ENCODE data around the gene VEZT. TPM values are rescaled to one million over a fixed set of nuclear protein-coding genes. Genes with fewer than 3 reads are reported as not detected.
"Not testable (repeated sequence)": the region's sequence is repeated elsewhere in the genome, so short reads cannot be mapped to it uniquely, and the experiment has no call there.

VEZT gene
- total RNA-seq, 2 donors from 2014 or later = 50.9 to 54.4 TPM

DNA sequence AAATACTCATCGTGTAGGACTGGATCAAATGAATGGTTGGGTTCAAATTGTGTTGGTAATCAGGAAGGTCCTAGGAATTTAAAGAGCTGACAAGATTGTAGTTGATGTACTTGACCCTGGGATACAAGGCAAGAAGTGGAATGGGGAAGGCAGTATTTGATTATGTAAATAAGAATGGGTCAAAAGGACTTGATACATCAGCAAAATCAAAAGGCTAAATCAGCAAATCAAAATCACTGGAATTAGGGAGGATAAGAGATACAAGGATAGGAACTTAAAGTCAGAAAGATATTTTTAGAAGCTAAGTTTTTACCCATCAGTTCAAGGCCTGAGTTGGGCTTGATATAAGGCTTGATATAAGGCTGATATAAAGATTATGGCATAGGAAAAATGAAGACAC is 65.8 kb downstream of the VEZT start:
- intact Hi-C loops (cut with DNase I, micrococcal nuclease) = no loop called here
- ATAC-seq (no peak), DNase-seq (no peak)

DNA sequence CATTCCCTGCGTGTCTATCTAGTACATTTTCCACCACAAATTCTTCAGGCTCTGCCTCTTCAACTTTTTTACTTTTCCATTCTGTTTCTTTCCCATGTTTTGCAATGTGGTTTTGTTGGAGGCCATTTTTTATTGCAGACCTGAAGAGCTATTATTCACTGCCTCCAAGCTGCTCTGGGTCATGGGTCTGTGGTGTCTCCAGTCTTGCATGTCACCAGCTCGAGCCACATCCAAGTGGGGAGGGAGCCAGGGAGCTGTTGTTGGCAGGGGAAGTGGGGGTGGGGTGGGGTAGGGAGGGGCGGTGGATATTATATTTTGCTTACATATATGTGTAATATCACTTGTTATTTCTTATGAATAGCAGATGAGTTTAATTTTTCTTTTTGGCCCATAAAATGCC is 69.1 kb downstream of the VEZT start:
- intact Hi-C loops (cut with DNase I, micrococcal nuclease) = no loop called here
- DNase-seq (no peak), ATAC-seq (no peak)

DNA sequence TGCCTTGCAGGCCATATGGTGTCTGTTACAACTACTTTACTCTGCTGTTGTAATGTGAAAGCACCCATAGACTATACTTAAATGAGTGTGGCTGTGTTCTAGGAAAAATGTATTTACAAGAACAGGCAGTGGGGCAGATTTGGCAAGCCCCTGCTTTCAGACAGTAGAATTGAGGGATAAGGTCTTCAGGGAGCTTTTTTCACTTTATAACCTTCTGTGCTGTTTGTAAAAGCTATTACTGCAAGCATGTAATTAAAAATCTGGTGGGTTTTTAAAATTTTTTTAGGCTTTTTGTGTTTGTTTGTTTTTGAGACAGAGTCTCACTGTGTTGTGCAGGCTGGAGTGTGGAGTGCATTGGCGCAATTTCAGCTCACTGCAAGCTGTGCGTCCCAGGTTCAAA is 73.9 kb downstream of the VEZT start:
- DNase-seq (no peak), ATAC-seq (no peak)
- intact Hi-C loops (cut with DNase I, micrococcal nuclease) = no loop called here

DNA sequence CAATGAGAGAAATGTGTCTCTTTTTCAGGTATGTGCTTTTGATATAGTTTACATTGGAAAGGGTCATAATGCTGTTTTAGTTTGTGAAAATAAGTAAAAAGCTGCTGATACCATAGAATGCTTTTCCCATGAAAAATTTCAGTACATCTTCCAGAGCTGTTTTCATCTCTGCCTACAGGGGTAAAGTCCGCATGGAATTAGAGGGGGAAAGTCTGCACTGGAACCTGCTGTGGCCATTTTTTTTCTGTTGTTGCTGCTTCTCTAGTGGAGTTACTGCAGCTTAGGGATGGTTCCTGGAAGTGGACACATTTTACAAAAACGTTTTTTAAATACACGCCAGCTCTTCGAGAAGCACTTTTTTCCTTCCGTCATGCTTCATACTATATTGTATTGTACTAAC is 81.3 kb downstream of the VEZT start:
- DNase-seq (no peak), ATAC-seq (no peak)
- intact Hi-C loops (cut with DNase I, micrococcal nuclease) = no loop called here

DNA sequence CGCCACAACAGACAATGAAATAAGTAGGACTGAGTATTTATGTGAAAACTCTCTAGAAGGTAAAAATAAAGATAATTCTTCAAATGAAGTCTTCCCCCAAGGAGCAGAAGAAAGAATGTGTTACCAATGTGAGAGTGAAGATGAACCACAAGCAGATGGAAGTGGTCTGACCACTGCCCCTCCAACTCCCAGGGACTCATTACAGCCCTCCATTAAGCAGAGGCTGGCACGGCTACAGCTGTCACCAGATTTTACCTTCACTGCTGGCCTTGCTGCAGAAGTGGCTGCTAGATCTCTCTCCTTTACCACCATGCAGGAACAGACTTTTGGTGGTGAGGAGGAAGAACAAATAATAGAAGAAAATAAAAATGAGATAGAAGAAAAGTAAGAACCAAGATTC is 82.7 kb downstream of the VEZT start:
- no peak for DNase-seq
- ATAC-seq = no peak
- intact Hi-C loops (cut with DNase I, micrococcal nuclease) = no loop called here

DNA sequence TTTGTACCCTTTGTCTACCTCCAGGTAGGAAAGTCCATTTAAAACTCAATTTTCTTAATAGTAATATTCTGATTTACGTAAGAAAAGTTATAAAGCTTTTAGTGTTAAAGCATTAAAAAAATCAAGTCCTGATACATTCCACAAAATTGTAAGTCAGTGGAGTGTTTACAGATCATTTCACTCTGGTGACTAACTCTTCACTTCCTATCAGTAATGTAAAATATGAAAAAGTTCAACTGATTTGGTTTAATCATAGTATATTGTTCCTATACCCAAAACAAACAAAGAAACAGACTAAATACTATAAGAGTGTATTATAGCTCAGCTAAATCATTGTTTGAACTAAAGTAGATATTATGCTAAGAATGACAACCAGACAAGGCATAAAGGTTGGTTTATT is 85.9 kb downstream of the VEZT start:
- intact Hi-C loops (cut with DNase I, micrococcal nuclease) = no loop called here
- ATAC-seq (no peak), DNase-seq (no peak)

DNA sequence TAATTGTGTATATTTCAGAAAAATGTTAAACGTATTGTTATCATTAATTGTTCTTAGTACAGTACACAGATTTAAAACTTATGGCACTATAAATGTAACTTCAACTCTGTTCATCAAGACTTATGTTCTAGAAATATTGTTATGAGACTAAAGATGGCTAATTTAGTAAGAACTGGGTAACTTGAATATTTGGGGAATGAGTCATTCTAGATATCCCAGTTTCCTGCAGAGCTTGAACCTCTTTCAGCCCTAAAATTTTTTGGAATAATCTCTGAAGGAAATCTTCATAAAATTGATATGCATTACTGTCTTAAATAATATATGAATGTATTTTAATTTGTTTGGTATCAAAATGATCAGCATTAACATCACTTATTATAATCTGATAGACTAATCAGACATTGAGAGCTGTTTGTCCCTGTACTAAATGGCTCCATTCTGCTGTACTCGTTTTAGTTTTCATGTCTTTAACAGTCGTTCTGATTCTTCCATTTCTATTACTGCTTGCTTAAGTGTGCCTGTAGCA is 87.1 kb downstream of the VEZT start:
- intact Hi-C loops (cut with DNase I, micrococcal nuclease) = no loop called here
- no peak for ATAC-seq
- no peak for DNase-seq

DNA sequence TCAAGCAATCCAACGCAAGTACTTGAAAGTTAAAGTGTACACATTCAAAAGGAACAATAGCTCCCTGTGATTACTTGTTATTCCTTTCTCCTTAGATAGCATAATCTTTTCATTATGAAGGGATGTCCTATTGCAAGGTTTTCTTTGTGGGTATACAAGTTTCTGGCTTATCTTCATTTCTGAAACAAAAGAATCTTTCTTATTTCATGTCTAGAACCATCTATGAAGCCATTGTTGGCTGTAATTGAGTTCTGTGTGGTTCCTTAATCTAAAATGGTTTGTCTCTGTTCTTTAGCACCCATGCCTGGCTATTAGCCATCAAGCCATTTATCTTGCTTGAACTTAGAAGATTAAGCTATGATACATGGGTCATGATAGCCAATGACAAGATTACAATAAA is 95.0 kb downstream of the VEZT start:
- intact Hi-C loops (cut with DNase I, micrococcal nuclease) = no loop called here
- ATAC-seq (no peak), DNase-seq (no peak)

DNA sequence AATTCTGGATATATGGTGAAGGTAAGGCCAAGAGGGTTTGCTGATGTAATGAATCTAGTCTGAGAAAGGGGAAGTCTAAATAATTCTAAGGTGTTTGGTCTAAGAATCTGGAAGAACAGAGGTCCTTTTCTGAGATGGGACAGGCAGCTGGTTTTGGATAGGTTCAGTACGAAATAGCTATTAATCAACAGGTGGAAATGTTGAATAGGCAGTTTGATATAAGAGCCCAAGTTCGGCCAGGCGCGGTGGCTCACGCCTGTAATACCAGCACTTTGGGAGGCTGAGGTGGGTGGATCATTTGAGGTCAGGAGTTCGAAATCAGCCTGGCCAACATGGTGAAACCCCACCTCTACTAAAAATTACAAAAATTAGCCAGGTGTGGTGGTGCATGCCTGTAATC is 97.1 kb downstream of the VEZT start:
- ATAC-seq; DNase-seq; intact Hi-C loops (cut with DNase I, micrococcal nuclease): not testable (repeated sequence)

DNA sequence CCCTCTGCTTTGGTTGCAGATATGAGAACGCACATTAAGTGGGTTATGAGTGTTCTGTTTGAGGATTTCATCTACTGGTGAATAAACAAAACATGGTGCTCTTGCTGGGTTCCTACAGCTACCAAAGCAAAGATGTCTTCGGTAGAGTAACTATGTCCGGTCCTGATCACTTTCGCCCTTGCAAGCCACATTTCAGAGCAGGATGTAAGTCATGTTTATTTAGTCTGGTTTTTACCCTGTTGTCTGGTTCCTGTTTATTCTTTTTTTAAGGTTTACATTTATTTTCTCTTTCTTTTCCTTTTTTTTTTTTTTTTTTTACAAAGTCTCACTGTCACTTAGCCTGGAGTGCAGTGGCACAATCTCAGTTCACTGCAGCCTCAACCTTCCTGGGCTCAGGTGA is 99.2 kb downstream of the VEZT start:
- DNase-seq (no peak), ATAC-seq (no peak)
- intact Hi-C loops (cut with DNase I, micrococcal nuclease) = no loop called here

DNA sequence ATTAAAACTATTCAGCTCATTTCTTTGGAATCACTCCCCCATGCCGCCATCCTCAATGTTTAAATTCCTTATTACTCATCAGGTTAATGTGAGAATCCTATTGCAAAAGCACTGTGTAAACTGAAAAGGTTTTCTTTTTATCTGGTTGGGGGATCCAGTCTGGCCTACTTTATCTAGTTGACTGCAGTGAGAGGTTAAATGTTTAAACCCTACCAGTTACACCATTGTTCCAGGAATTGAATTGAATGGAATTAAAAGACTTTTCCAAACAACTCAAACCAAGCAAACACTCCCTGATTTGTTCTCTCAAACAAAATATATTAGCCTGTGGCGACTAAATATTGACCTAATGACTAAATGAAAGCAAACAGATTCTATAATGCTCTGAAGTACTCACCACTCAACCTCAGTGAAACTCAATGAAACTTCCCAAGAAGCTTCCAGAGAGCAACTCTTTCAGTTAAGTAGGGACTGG is 100.5 kb downstream of the VEZT start:
- no peak for ATAC-seq

DNA sequence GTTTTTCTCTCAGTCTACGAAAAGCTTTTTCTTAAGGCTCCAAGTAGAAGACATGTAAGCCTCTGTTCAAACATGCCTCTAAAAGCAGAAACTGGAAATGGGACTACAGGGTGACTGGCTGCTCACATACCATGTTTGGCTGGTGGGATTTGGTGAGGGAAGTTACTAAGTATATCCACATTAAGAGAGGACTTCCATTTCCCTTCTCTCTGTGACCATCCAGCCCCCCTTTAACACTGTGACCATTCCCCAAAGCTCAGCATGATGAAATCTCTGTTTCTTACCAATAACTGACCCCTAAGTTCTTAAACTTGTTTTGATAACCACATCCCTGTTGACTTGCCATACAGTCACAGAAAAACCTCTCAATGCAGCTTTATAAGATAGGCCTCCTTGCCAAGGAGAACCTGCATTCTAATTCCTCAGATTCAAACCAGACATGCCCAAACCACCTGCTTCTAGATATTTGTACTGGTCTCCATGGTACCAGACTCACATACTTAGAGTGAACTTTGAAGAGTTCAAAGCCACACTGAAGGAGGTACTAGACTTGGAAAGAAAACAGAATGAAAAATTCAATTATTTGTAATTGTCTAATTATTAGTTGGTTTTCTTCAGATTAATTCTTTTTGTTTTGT is 102.2 kb downstream of the VEZT start:
- no peak for ATAC-seq
- DNase-seq = no peak
- intact Hi-C loops (cut with DNase I, micrococcal nuclease) = no loop called here

More for the DNA sequence above, 100.5 kb downstream of the VEZT start:
- intact Hi-C loops (cut with DNase I, micrococcal nuclease) = no loop called here
- DNase-seq = no peak

DNA sequence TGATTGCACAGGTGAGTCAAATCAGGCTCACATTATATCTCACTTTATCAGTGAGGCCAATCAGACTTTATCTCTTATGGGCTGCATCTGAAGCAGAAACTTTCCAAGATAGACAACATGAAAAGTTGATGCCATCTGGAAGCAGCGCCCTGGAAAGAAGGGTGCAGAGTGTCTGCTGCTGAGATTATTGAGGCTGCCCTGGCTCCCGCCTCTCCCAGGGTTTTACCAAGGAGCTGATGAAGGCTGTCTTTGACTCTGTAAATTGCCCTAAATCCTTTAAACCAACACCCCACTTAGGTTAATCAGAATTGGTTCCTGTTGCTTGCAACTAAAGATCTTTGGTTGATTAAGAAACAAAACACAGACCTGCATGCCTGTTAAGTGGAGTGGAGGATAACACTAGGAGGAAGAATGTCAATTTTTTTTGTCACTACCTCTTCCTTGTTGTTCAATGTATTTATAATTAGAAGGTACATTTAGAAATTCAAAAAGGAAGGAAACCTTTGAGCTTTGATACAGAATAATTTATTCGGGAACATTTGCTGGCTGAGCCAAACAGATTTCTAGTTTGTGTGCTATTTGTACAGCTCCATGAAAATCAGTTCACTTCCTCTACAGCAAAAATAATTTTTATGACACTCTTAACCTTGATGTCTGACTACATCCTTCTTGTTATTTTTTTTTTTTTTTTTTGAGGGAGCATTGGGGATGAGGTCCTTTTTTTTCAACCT is 104.1 kb downstream of the VEZT start:
- no peak for ATAC-seq
- DNase-seq = no peak
- intact Hi-C loops (cut with DNase I, micrococcal nuclease) = no loop called here

DNA sequence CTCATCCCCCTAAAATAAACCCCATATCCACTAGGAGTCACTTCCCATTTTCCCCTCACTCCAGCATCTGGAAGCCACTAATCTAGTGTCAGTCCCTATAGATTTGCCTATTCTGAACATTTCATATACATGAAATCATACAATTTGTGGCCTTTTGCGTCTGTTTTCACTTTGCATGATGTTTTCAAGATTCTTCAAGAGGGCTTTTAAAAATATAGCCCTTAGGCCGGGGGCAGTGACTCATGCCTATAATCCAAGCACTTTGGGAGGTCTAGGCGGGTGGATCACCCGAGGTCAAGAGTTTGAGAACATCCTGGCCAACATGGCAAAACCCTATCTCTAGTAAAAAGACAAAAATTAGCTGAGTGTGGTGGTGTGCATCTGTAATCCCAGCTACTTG is 104.7 kb downstream of the VEZT start:
- DNase-seq (no peak), ATAC-seq (no peak)
- intact Hi-C loops (cut with DNase I, micrococcal nuclease) = no loop called here

DNA sequence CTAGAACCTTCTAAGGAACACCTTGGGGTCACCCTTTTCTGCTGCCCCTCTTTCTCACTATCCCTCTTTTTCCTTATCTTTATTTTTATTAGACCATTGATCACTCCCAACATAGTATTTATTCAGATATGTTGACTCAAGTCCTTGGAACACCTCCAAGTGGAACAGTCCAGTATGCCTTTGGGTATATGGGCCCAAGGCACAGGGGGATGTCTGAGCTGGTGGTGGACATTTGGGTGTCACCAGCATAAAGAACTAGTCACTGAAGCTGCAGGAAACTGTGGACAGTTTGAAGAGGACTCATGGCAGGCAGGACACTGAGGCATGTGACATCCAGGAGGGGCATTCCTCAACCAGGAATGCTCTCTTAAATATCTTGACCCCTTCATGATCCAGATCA is 105.6 kb downstream of the VEZT start:
- no peak for ATAC-seq
- intact Hi-C loops (cut with DNase I, micrococcal nuclease) = no loop called here
- no peak for DNase-seq

DNA sequence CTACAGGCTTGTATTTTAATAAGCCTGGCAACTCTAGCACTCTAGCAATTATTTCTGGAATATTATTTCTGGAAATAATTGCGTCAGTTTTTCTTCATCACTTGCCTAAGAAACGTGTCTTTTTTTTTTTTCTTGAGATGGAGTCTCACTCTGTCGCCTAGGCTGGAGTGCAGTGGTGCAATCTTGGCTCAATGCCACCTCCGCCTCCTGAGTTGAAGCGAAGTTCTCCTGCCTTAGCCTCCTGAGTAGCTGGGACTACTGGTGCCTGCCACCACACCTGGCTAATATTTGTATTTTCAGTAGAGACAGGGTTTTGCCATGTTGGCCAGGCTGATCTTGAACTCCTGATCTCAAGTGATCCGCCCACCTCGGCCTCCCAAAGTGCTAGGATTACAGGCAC is 106.6 kb downstream of the VEZT start:
- ATAC-seq; intact Hi-C loops (cut with DNase I, micrococcal nuclease); DNase-seq: not testable (repeated sequence)

DNA sequence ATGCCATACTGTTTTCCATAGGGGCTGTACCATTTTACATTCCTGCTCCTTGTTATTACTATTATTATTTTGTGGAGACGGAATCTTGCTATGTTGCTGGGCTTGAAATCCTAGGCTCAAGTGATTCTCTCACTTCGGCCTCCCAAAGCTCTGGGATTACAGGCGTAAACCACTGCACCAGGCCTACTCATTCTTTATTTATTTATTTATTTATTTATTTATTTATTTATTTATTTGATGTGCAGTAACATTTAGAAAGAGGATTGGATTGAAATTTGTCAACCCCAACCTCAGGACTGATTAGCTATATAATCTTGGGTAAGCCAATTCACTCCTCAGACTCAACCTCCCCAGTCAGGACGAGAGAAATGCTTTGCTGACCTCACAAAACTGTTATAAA is 107.9 kb downstream of the VEZT start:
- intact Hi-C loops (cut with DNase I, micrococcal nuclease) = no loop called here
- DNase-seq (no peak), ATAC-seq (no peak)

DNA sequence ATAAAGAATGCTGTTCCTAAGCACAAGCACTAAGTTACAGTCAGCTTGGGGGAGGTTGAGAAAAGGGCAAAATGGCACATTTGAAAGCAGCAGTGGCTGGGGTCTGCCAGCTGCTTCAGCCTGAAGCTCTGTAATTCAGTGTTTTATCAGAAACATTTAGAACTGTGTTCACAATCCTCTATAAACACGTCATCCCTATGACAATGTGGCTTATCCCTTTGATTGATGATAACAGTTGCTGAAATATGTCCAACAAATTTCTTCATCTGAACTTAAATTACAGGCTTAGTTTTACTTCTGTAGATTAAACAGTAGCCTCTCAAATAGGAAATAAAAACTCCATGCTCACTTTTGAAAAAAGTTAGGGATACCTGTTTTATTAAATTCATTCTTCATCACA is 108.8 kb downstream of the VEZT start:
- DNase-seq (no peak), ATAC-seq (no peak)
- intact Hi-C loops (cut with DNase I, micrococcal nuclease) = no loop called here

DNA sequence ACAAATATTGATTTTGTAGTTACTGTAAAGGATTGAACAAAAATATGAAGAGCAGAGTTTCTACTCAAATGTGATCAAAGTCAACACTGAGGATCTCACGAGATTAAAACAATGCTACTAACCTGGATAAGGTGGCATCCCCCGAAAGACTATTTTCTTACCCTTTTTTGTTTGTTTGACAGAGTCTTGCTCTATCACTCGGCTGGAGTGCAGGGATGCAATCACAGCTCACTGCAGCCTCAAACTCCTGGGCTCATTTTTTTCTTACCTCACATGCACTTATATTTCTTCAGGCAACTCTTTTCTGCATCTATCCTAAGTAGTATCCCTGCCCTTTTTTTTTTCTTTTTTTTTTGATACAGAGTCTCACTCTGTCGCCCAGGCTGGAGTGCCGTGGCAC is 109.2 kb downstream of the VEZT start:
- no peak for ATAC-seq
- intact Hi-C loops (cut with DNase I, micrococcal nuclease) = no loop called here
- DNase-seq = no peak

DNA sequence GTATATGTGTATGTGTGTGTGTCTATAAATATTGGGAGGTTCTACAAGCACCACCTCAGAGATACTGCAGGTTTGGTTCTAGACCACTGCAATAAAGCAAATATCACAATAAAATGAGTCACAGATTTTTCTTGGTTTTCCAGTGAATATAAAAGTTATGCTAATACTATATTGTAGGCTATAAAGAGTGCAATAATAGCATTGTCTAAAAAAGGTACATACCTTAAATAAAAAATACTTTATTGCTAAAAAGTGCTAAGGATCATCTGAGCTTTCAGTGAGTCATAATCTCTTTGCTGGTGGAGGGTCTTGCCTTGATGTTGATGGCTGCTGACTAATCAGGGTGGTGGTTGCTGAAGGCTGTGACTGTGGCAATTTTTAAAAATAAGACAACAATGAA is 111.1 kb downstream of the VEZT start:
- no peak for DNase-seq
- no peak for ATAC-seq
- intact Hi-C loops (cut with DNase I, micrococcal nuclease) = no loop called here

DNA sequence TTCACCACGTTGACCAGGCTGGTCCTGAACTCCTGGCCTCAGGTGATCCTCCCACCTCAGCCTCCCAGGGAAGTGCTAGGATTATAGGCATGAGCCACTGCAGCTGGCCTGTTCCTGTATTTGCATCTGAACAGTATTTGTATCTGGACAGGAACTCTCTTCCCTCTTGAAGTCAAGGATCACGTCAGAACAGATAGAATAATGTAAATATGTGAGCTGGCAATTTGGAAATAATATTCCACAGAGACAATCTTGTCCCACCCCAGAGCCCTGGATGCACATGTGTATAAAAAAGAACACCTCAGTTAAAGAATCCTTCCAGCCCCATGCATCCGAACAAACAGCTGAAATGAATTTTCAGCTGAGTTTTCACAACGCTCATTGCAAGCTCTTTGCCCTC is 118.3 kb downstream of the VEZT start:
- DNase-seq = no peak
- ATAC-seq = no peak

More for the DNA sequence above, 118.3 kb downstream of the VEZT start:
- intact Hi-C loops (cut with DNase I, micrococcal nuclease) = loop anchor here in 1 of 2 donors (10.0 kb wide), 1 partner anchor 221 kb away; no protein-coding TSS in a partner anchor

Measured in left colon (tissue), 2 donors.